ENCODE results near the gene RHO.
"Not testable (repeated sequence)": the region's sequence is repeated elsewhere in the genome, so short reads cannot be mapped to it uniquely, and the experiment has no call there.

RHO gene

GRCh38 chr3:129543999-129544398, 15.6 kb downstream of the RHO start:
- TF ChIP-seq, protein P1, sequence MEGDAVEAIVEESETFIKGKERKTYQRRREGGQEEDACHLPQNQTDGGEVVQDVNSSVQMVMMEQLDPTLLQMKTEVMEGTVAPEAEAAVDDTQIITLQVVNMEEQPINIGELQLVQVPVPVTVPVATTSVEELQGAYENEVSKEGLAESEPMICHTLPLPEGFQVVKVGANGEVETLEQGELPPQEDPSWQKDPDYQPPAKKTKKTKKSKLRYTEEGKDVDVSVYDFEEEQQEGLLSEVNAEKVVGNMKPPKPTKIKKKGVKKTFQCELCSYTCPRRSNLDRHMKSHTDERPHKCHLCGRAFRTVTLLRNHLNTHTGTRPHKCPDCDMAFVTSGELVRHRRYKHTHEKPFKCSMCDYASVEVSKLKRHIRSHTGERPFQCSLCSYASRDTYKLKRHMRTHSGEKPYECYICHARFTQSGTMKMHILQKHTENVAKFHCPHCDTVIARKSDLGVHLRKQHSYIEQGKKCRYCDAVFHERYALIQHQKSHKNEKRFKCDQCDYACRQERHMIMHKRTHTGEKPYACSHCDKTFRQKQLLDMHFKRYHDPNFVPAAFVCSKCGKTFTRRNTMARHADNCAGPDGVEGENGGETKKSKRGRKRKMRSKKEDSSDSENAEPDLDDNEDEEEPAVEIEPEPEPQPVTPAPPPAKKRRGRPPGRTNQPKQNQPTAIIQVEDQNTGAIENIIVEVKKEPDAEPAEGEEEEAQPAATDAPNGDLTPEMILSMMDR (IDR thresholded peaks at IDR 0.05): no peak
- H3K9me3 Mint-ChIP-seq: no peaks in the 10 kb centered on the region
- no peak for DNase-seq
- no peak overlapping the region for H3K27ac Mint-ChIP-seq
- no peaks in the 10 kb centered on the region for H3K36me3 Mint-ChIP-seq (ENCODE audit: low read depth)
- peaks cover 10% of the 10 kb centered on the region for H3K27me3 Mint-ChIP-seq (ENCODE audit: low read depth, poor library complexity)
- H3K4me3 Mint-ChIP-seq: no peak overlapping the region
- H3K4me1 Mint-ChIP-seq: peaks cover 40% of the 10 kb centered on the region

- not testable (repeated sequence) for H3K27ac Mint-ChIP-seq; H3K36me3 Mint-ChIP-seq (ENCODE audit: low read depth); H3K4me3 Mint-ChIP-seq; H3K27me3 Mint-ChIP-seq (ENCODE audit: low read depth, poor library complexity); DNase-seq; H3K9me3 Mint-ChIP-seq
- H3K4me1 Mint-ChIP-seq: peaks cover 29% of the 10 kb centered on the region
Observed at GRCh38 chr3:129545951-129546350, 17.5 kb downstream of the RHO start.

DNA sequence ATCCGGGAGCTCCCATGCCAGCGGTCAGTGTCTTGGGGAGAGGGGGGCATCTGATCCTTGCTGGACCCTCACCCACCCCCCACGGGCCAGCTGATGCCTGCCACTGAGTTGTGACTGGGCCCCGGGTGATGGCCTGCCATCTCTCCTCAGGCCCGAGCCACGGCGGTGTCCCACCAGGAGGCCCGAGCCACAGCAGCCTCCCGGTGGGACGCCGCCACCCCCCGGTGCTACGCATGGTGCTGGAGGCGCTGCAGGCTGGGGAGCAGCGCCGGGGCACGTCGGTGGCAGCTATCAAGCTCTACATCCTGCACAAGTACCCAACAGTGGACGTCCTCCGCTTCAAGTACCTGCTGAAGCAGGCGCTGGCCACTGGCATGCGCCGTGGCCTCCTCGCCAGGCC, 18.8 kb downstream of the RHO start:
- Mint-ChIP-seq H3K36me3 (ENCODE audit: low read depth) (no peaks in the 10 kb centered on the region), H3K9me3 (no peaks in the 10 kb centered on the region), H3K27me3 (ENCODE audit: low read depth, poor library complexity) (peaks cover 6% of the 10 kb centered on the region), H3K4me3 (no peak overlapping the region), H3K4me1 (peaks cover 24% of the 10 kb centered on the region), H3K27ac (no peak overlapping the region)
- DNase-seq: no peak
- TF ChIP-seq, protein P1 (IDR thresholded peaks at IDR 0.05): no peak

DNA sequence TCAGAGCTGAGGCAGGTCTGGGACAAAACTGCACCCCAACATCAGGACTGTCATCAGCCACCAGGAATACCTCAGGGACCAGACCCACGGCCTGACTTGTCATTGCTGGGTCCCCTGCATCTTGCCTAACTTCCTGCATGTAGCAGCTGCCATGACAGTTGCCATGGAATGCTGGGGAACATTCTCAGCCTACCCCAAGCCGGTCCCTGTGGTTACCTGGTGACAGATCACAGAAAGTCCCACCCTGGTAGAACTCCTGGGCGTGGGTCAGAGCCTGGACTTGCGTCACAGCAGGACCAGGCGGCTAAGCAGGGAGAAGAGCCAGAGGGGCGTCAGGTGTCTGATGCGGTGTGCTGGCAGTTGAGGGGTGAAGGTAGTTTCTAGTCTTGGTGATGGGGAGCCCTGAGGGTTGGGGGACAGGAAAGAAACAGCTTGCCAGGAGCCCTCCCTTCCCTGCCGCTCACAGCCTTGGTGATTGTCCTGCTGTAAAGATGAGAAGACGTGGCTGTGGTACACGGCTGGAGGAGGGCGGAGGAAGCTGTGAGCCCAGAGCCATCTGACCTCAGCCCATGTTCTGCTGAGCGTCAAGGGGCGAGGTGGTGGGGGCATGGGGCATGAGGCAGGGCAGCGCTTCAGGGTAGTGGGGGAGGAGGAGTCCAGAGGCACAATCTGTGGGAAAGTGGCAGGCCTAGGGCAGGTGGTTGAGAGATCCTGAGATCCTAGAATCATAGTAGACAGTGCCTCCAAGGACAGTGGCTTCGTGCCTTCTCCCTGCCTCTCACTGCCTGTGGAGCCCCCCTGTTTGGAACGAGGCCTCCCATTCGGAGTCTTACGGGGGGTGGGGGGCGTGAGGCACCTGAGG, 19.9 kb downstream of the RHO start:
- Mint-ChIP-seq H3K27me3 (ENCODE audit: low read depth, poor library complexity) (peaks cover 6% of the 10 kb centered on the region), H3K36me3 (ENCODE audit: low read depth) (no peaks in the 10 kb centered on the region), H3K4me1 (peaks cover 33% of the 10 kb centered on the region), H3K27ac (no peak overlapping the region), H3K9me3 (no peaks in the 10 kb centered on the region), H3K4me3 (no peak overlapping the region)
- no peak for DNase-seq
- TF ChIP-seq, protein P1 (IDR thresholded peaks at IDR 0.05): no peak

- Mint-ChIP-seq H3K4me1 (peaks cover 35% of the 10 kb centered on the region), H3K9me3 (no peaks in the 10 kb centered on the region), H3K27me3 (ENCODE audit: low read depth, poor library complexity) (peaks cover 6% of the 10 kb centered on the region), H3K36me3 (ENCODE audit: low read depth) (no peaks in the 10 kb centered on the region), H3K4me3 (no peak overlapping the region), H3K27ac (peak overlapping the region; percentile 29)
- TF ChIP-seq, protein P1 (IDR thresholded peaks at IDR 0.05): no peak
- DNase-seq: no peak
Observed at GRCh38 chr3:129549006-129549800, 20.8 kb downstream of the RHO start.

GRCh38 chr3:129549805-129550204, 21.4 kb downstream of the RHO start:
- no peak overlapping the region for H3K27ac Mint-ChIP-seq
- TF ChIP-seq, protein P1 (IDR thresholded peaks at IDR 0.05): no peak
- peaks cover 6% of the 10 kb centered on the region for H3K27me3 Mint-ChIP-seq (ENCODE audit: low read depth, poor library complexity)
- DNase-seq: no peak
- H3K4me3 Mint-ChIP-seq: no peak overlapping the region
- H3K36me3 Mint-ChIP-seq (ENCODE audit: low read depth): no peaks in the 10 kb centered on the region
- H3K9me3 Mint-ChIP-seq: no peaks in the 10 kb centered on the region
- peaks cover 41% of the 10 kb centered on the region for H3K4me1 Mint-ChIP-seq

Data from nephron progenitor cell (in vitro differentiated cells).